ENCODE measurements around the gene SNAPC5.
"Not testable (repeated sequence)": the region's sequence is repeated elsewhere in the genome, so short reads cannot be mapped to it uniquely, and the experiment has no call there.

SNAPC5 gene

GRCh38 chr15:66491846-66492245 is 5.7 kb downstream of the SNAPC5 start:
- no peak for DNase-seq (ENCODE audit: low read depth in 2 of 2)

- no peak for DNase-seq (ENCODE audit: low read depth in 2 of 2)
Observed at GRCh38 chr15:66489179-66489791, 8.3 kb downstream of the SNAPC5 start.

- DNase-seq (ENCODE audit: low read depth in 2 of 2) = no peak
Observed at GRCh38 chr15:66488525-66488924, 9.0 kb downstream of the SNAPC5 start.

- no peak for DNase-seq (ENCODE audit: low read depth in 2 of 2)
Observed at GRCh38 chr15:66486887-66487286, 10.7 kb downstream of the SNAPC5 start.

GRCh38 chr15:66484539-66485112 is 12.9 kb downstream of the SNAPC5 start:
- no peak for DNase-seq (ENCODE audit: low read depth in 2 of 2)

- DNase-seq (ENCODE audit: low read depth in 2 of 2) = no peak
Observed at GRCh38 chr15:66483131-66483566, 14.4 kb downstream of the SNAPC5 start.

GRCh38 chr15:66482539-66482938 is 15.0 kb downstream of the SNAPC5 start:
- DNase-seq (ENCODE audit: low read depth in 2 of 2) = no peak

- DNase-seq (ENCODE audit: low read depth in 2 of 2) = no peak
Observed at GRCh38 chr15:66481107-66481856, 16.3 kb downstream of the SNAPC5 start.

GRCh38 chr15:66480267-66480666 is 17.3 kb downstream of the SNAPC5 start:
- DNase-seq (ENCODE audit: low read depth in 2 of 2) = no peak

- no peak for DNase-seq (ENCODE audit: low read depth in 2 of 2)
Observed at GRCh38 chr15:66477011-66477410, 20.6 kb downstream of the SNAPC5 start.

- DNase-seq (ENCODE audit: low read depth in 2 of 2) = no peak
Observed at GRCh38 chr15:66476535-66476934, 21.0 kb downstream of the SNAPC5 start.

GRCh38 chr15:66474963-66475362 is 22.6 kb downstream of the SNAPC5 start:
- no peak for DNase-seq (ENCODE audit: low read depth in 2 of 2)

GRCh38 chr15:66474135-66474534 is 23.4 kb downstream of the SNAPC5 start:
- no peak for DNase-seq (ENCODE audit: low read depth in 2 of 2)

GRCh38 chr15:66472176-66472999 is 25.2 kb downstream of the SNAPC5 start:
- peak in 1 of 2 experiments; percentile 11 for DNase-seq (ENCODE audit: low read depth in 2 of 2)

GRCh38 chr15:66470825-66471224 is 26.7 kb downstream of the SNAPC5 start:
- not testable (repeated sequence) for DNase-seq (ENCODE audit: low read depth in 2 of 2)

GRCh38 chr15:66467162-66468040 is 30.2 kb downstream of the SNAPC5 start:
- not testable (repeated sequence) for DNase-seq (ENCODE audit: low read depth in 2 of 2)

- DNase-seq (ENCODE audit: low read depth in 2 of 2) = not testable (repeated sequence)
Observed at GRCh38 chr15:66465294-66465693, 32.3 kb downstream of the SNAPC5 start.

GRCh38 chr15:66462627-66463026 is 34.9 kb downstream of the SNAPC5 start:
- no peak for DNase-seq (ENCODE audit: low read depth in 2 of 2)

GRCh38 chr15:66461917-66462316 is 35.6 kb downstream of the SNAPC5 start:
- DNase-seq (ENCODE audit: low read depth in 2 of 2) = no peak

GRCh38 chr15:66461294-66461693 is 36.3 kb downstream of the SNAPC5 start:
- not testable (repeated sequence) for DNase-seq (ENCODE audit: low read depth in 2 of 2)
